ENCODE measurements around the gene GPR82. TPM values are rescaled to one million over a fixed set of nuclear protein-coding genes. Genes with fewer than 3 reads are reported as not detected.
A peak's percentile ranks its signal among the peaks of the same experiment; 100 is the strongest.

Gene GPR82
- total and polyA plus RNA-seq, 10 of the 15 experiments (the other 5 are each of a cell fraction or from before 2014, with no cell fraction given), result 0.23 to 1.7 (median 0.56) TPM

DNA sequence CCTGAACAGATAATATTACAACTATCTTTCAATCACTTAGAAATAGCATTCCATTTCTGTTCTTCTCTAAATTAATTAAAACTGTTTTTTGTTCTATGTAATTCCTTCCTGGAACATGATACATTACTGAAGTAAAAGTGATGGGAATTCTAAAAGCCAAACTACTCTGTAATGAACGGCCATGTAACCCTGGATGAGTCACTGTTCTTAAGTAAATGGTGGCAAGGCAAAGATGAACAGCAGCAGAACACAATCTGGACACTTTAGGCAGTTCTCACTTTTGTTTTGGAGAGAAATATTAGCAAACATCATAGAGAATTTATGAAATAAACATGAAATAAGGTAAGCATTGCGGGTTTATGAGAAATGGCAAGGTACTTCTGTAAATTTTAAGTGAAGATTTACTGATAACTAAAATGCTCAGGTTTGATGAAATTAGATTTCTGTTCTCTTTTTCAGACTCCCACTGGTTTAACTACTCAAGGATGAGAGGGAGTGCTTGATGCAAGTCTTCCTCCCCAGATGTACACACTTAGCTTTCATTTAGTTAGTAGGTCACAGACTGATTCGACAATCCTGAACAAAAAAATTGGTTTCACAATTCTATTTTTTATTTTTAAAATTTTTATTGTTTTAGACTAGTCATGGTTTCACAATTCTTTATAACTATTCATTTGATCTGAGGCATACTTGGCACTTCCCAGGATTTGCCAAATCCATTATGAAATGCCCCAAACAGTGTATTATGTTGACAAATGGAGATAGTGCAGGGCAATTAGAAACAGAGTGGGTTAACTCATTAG is 964 bp upstream of the GPR82 start:
- no peaks in the 10 kb centered on the region for H4K20me1 ChIP-seq (ENCODE audit: control insufficient read depth, insufficient read depth)
- ChIA-PET SMC1A (ENCODE audit: uncharacterized antibody, unreplicated experiment) (interaction anchor here (1.9 kb wide), 1 partner anchor 8 kb away, joined by 4 read pairs; no protein-coding TSS in a partner anchor), POLR2A (interaction anchor here (0.5 kb wide), 1 partner anchor 121 kb away, joined by 4 read pairs; no protein-coding TSS in a partner anchor), CTCF (interaction anchor here (1.6 to 1.7 kb wide), 2 partner anchors 12 to 16 kb away, joined by 5 to 8 read pairs; no protein-coding TSS in a partner anchor), RAD21 (ENCODE audit: unreplicated experiment) (interaction anchor here (1.3 kb wide), 1 partner anchor 17 kb away, joined by 4 read pairs; no protein-coding TSS in a partner anchor)
- no peak overlapping the region for H2AFZ ChIP-seq (ENCODE audit: control insufficient read depth, low read depth, low read length)
- no peak overlapping the region for H3K4me3 ChIP-seq
- H3K4me2 ChIP-seq (ENCODE audit: control insufficient read depth, insufficient read depth), result no peak overlapping the region
- ATAC-seq (no peak), FAIRE-seq (peak; percentile 54), DNase-seq (ENCODE audit: low read depth, low spot score) (no peak)
- peaks cover 3% of the 10 kb centered on the region; the same call in 2 of the 3 replicates for H3K9me3 ChIP-seq (replicated peaks; ENCODE audit: control insufficient read depth, insufficient read depth, low read length)
- in situ Hi-C loops (cut with MboI) (no loop called here), intact Hi-C loops (cut with micrococcal nuclease; ENCODE audit: unreplicated experiment) (loop anchor here (5.0 kb wide), 1 partner anchor 51 kb away; no protein-coding TSS in a partner anchor)
- TF ChIP-seq IKZF2 (IDR thresholded peaks at IDR 0.05) (no peak), TBL1XR1 (IDR thresholded peaks at IDR 0.05; ENCODE audit: low read depth, low read length) (no peak), RUNX3 (IDR thresholded peaks at IDR 0.05; ENCODE audit: low read length) (no peak)
- 0 out of 2 replicates have a peak overlapping the region, but pooled peaks have one; percentile 18 for H3K27ac ChIP-seq (ENCODE audit: control insufficient read depth, insufficient read depth)
- no TSS peak for BruUV-seq (replicated peaks)
- no peaks in the 10 kb centered on the region for H3K27me3 ChIP-seq (replicated peaks in 1 of 2; ENCODE audit: control insufficient read depth in 2 of 2, insufficient read depth in 2 of 2, low read length in 1 of 2)
- H3K9ac ChIP-seq (ENCODE audit: control insufficient read depth, insufficient read depth, low read length), result no peak overlapping the region
- WGBS (ENCODE audit: insufficient coverage, insufficient replicate concordance, low lambda C conversion rate, missing lambda C conversion rate), result 38% methylated on average over 3 of the region's 3 CpGs
- no peaks in the 10 kb centered on the region for H3K36me3 ChIP-seq (ENCODE audit: control insufficient read depth in 2 of 2, insufficient read depth in 2 of 2, low read length in 1 of 2)
- H3K79me2 ChIP-seq (ENCODE audit: control insufficient read depth, insufficient read depth, low read length), result no peaks in the 10 kb centered on the region
- peaks cover 28% of the 10 kb centered on the region for H3K4me1 ChIP-seq (ENCODE audit: control insufficient read depth, insufficient read depth, low read length)

DNA sequence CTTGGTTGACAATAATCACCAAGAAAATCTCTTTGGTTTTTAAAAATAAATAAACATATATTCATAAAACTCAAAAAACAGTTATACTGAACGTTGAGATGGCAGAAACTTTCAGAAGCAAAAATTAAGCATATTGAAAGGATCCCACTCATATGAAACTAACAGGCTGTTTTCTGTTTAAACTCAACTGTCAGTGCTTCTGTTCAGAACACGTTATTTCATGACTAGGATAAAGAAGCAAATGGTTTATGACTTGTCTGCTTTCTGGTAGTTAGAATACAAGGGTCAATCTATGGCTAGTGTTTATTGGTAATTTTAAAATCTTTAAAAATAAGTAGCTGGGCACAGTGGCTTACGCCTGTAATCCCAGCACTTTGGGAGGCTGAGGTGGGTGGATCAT is 4.1 kb downstream of the GPR82 start:
- Histone ChIP-seq H3K4me1 (ENCODE audit: control insufficient read depth, insufficient read depth, low read length) (peaks cover 5% of the 10 kb centered on the region), H3K79me2 (ENCODE audit: control insufficient read depth, insufficient read depth, low read length) (no peaks in the 10 kb centered on the region), H3K9me3 (replicated peaks; ENCODE audit: control insufficient read depth, insufficient read depth, low read length) (no peaks in the 10 kb centered on the region), H2AFZ (ENCODE audit: control insufficient read depth, low read depth, low read length) (no peak overlapping the region), H3K27me3 (replicated peaks in 1 of 2; ENCODE audit: control insufficient read depth in 2 of 2, insufficient read depth in 2 of 2, low read length in 1 of 2) (no peaks in the 10 kb centered on the region), H4K20me1 (ENCODE audit: control insufficient read depth, insufficient read depth) (no peaks in the 10 kb centered on the region), H3K4me3 (no peak overlapping the region), H3K27ac (ENCODE audit: control insufficient read depth, insufficient read depth) (no peak overlapping the region), H3K9ac (ENCODE audit: control insufficient read depth, insufficient read depth, low read length) (no peak overlapping the region), H3K36me3 (ENCODE audit: control insufficient read depth in 2 of 2, insufficient read depth in 2 of 2, low read length in 1 of 2) (no peaks in the 10 kb centered on the region), H3K4me2 (ENCODE audit: control insufficient read depth, insufficient read depth) (no peak overlapping the region; the same call in 1 of the 2 replicates)
- SMC1A ChIA-PET (ENCODE audit: uncharacterized antibody, unreplicated experiment), result interaction anchor here (1.1 kb wide), 1 partner anchor 21 kb away, joined by 3 read pairs; no protein-coding TSS in a partner anchor
- WGBS (ENCODE audit: insufficient coverage, insufficient replicate concordance, low lambda C conversion rate, missing lambda C conversion rate), result 2% methylated on average over 3 of the region's 3 CpGs
- in situ Hi-C loops (cut with MboI) (no loop called here), intact Hi-C loops (cut with micrococcal nuclease; ENCODE audit: unreplicated experiment) (no loop called here)
- POLR2A ChIA-PET, result no interaction called here
- peak; percentile 16; the same call in 1 of the 2 replicates for TF ChIP-seq NFIC (IDR thresholded peaks at IDR 0.05; ENCODE audit: low read depth, low read length)
- no peak for TF ChIP-seq GABPA (IDR thresholded peaks at IDR 0.05; ENCODE audit: low read depth)
- no peak for TF ChIP-seq BRCA1 (IDR thresholded peaks at IDR 0.05; ENCODE audit: low read depth, low read length)
- TF ChIP-seq, protein P1, sequence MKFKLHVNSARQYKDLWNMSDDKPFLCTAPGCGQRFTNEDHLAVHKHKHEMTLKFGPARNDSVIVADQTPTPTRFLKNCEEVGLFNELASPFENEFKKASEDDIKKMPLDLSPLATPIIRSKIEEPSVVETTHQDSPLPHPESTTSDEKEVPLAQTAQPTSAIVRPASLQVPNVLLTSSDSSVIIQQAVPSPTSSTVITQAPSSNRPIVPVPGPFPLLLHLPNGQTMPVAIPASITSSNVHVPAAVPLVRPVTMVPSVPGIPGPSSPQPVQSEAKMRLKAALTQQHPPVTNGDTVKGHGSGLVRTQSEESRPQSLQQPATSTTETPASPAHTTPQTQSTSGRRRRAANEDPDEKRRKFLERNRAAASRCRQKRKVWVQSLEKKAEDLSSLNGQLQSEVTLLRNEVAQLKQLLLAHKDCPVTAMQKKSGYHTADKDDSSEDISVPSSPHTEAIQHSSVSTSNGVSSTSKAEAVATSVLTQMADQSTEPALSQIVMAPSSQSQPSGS (IDR thresholded peaks at IDR 0.05; ENCODE audit: low read length), result no peak
- TF ChIP-seq ZSCAN29 (IDR thresholded peaks at IDR 0.05), result no peak
- TF ChIP-seq IKZF2 (IDR thresholded peaks at IDR 0.05), result no peak
- TF ChIP-seq IKZF1 (conservative IDR thresholded peaks at IDR 0.05), result no peak
- BruUV-seq (replicated peaks), result no TSS peak
- FAIRE-seq (no peak), DNase-seq (ENCODE audit: low read depth, low spot score) (no peak), ATAC-seq (peak; percentile 58)
- RAD21 ChIA-PET (ENCODE audit: unreplicated experiment), result interaction anchor here (1.0 kb wide), 1 partner anchor 8 kb away, joined by 3 read pairs; no protein-coding TSS in a partner anchor
- CTCF ChIA-PET, result no interaction called here

All from GM12878 (cell line).